ENCODE results near the gene CEP170B.

- TF ChIP-seq, protein P1, sequence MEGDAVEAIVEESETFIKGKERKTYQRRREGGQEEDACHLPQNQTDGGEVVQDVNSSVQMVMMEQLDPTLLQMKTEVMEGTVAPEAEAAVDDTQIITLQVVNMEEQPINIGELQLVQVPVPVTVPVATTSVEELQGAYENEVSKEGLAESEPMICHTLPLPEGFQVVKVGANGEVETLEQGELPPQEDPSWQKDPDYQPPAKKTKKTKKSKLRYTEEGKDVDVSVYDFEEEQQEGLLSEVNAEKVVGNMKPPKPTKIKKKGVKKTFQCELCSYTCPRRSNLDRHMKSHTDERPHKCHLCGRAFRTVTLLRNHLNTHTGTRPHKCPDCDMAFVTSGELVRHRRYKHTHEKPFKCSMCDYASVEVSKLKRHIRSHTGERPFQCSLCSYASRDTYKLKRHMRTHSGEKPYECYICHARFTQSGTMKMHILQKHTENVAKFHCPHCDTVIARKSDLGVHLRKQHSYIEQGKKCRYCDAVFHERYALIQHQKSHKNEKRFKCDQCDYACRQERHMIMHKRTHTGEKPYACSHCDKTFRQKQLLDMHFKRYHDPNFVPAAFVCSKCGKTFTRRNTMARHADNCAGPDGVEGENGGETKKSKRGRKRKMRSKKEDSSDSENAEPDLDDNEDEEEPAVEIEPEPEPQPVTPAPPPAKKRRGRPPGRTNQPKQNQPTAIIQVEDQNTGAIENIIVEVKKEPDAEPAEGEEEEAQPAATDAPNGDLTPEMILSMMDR (IDR thresholded peaks at IDR 0.05), result no peak
- TF ChIP-seq POLR2A (IDR thresholded peaks at IDR 0.05) (no peak), EP300 (IDR thresholded peaks at IDR 0.05) (no peak), POLR2AphosphoS5 (IDR thresholded peaks at IDR 0.05) (no peak)
Observed at GRCh38 chr14:104845834-104846441, 19.1 kb upstream of the CEP170B start.
